Heart left ventricle (tissue), 16 donors: ENCODE results near the gene CCNQ. TPM values are rescaled to one million over a fixed set of nuclear protein-coding genes. Genes with fewer than 3 reads are reported as not detected.
A peak's percentile ranks its signal among the peaks of the same experiment; 100 is the strongest.

ENCODE experiments used
- ATAC-seq, 4 donors: fragments of 200-7000 bp; cut with Tn5 transposase; one replicate each; pipeline ENCODE4 v1.9.1; 2020 to 2022; ENCODE audit warnings: moderate library complexity in 4 of 4, mild to moderate bottlenecking in 3 of 4, moderate number of reproducible peaks in 1 of 4
- DNase-seq, 5 donors: peaks; one replicate each; pipeline ENCODE4 v3.0.0-alpha.2; 2020
- H3K27ac ChIP-seq, 12 donors: fragments of 200-600 bp; sonication (generic) in 4 of 12; one replicate each; pipeline versions ENCODE4 v1.5.0 to v1.8.0; 2016 to 2022; ENCODE audit warnings: mild to moderate bottlenecking in 2 of 12
- H3K27me3 ChIP-seq, 9 donors: fragments of 200-600 bp; sonication (generic) in 2 of 9; one replicate each; pipeline versions ENCODE4 v1.5.1 to v1.8.0; 2016 to 2022; ENCODE audit warnings: mild to moderate bottlenecking in 3 of 9
- H3K36me3 ChIP-seq, 9 donors: fragments of 200-600 bp; sonication (generic) in 2 of 9; one replicate each; pipeline versions ENCODE4 v1.5.0 to v1.8.0; 2018 to 2022; ENCODE audit warnings: mild to moderate bottlenecking in 2 of 9
- H3K4me1 ChIP-seq, 12 donors: fragments of 200-600 bp; sonication (generic) in 4 of 12; one replicate each; pipeline versions ENCODE4 v1.5.0 to v1.8.0; 2016 to 2022; ENCODE audit warnings: mild to moderate bottlenecking in 3 of 12
- H3K4me3 ChIP-seq, 12 donors: fragments of 200-600 bp; sonication (generic) in 4 of 12; one replicate each; pipeline versions ENCODE4 v1.5.0 to v1.8.0; 2017 to 2022; ENCODE audit warnings: mild to moderate bottlenecking in 9 of 12, moderate library complexity in 4 of 12
- H3K9me3 ChIP-seq, 12 donors: fragments of 200-600 bp; sonication (generic) in 4 of 12; one replicate each; pipeline versions ENCODE4 v1.5.0 to v1.8.0; 2016 to 2022; ENCODE audit warnings: mild to moderate bottlenecking in 1 of 12
- CTCF ChIP-seq, 12 donors: fragments of 200-600 bp; sonication (generic) in 4 of 12; IDR thresholded peaks; one replicate each; pipeline versions ENCODE4 v1.5.0 to v1.8.0; 2018 to 2022; ENCODE audit warnings: antibody characterized with exemption in 12 of 12, mild to moderate bottlenecking in 5 of 12
- POLR2A ChIP-seq, 2 donors: fragments of 450-650 bp; IDR thresholded peaks; one replicate each; pipeline ENCODE4 v1.6.1; 2017; ENCODE audit warnings: antibody characterized with exemption in 2 of 2, mild to moderate bottlenecking in 2 of 2, moderate library complexity in 2 of 2
- WGBS, 4 donors: extraction: QIAGEN DNeasy Blood & Tissue Kit in 2 of 4; methylation state at CpG; one replicate each; pipeline versions ENCODE4 v1.1.5 to v1.1.7; 2013 to 2018; 5-methylcytosine and 5-hydroxymethylcytosine counted together
- intact Hi-C, 10 donors: fragments of 100-400 bp; cut with DNase I; formaldehyde crosslinking; loops; one replicate each; pipeline versions ENCODE4 v1.11.1 to v1.14.2; 2022
- polyA plus RNA-seq, 2 donors: library from polyadenylated mRNA; stranded (reverse); fragments of 200-250 nt; gene quantifications; one replicate each; pipeline ENCODE4 v1.2.3, GENCODE V29; 2013
- total RNA-seq, 9 donors: library from RNA; depleted of rRNA in 2 of 9; stranded (reverse); fragments of >200 nt in 2 of 9; fragmentation: NEBNext Ultra II Directional in 3 of 9; extraction: Animal tissue kit (Norgen Biotek cat#: 25700) in 3 of 9; gene quantifications; one replicate each; pipeline versions ENCODE4 v1.1.0 to v1.2.4, GENCODE V29; 2016 to 2023
- donor health status: ischemic (EF 13 %, LVEDD 7.1; RV severe dilation, severe dysfunction).
- donor health status: healthy with polysubstance abuse.
- donor health status: DM: no; HTN: yes; CAD: no.
- donor health status: DM: no; HTN: no; CAD: no.
- donor health status: ischemic (EF 25% LVEDD 6.9; RV normal size, moderate dysfunction).
- donor health status: ischemic (EF 25% LVEDD 5.7; RV mildly dilated, moderate dysfunction).
- donor health status: healthy.
- donor health status: DM: yes; HTN: yes; CAD: no.
- donor health status: ischemic (EF 35%, LVEDD 5.7; RV mildly dilated, moderate dysfunction).
- donor health status: nonischemic (EF 11% LVEDD 7.7; RV severe dilation, severe dysfunction).
- donor health status: DM: yes; HTN: yes; CAD: no.
- donor health status: PGD.
- donor health status: ischemic (EF 29% LVEDD 5.4; RV normal size, mild dysfunction).
- donor health status: nonischemic (EF 23%, LVEDD 6.1; RV moderate dilation, normal function).

The CCNQ gene
- total and polyA plus RNA-seq, 11 donors = 16.2 to 126 (median 46.5) TPM

DNA sequence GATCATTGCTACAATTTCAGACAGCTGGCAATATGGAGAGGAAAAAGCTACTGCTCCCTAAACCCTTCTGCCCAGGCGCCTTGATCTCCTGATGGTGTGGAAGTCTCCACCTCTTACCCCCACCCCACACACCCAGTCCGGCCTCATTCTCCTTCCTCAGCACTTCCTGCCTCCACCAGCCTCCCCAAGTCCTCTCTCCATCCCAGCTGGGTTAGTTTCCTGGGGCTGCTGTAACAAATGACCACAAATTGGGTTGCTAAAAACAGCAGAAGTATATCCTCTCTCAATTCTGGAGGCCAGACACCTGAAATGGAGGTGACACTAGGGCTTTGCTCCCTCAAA lies 1.1 kb upstream of the CCNQ start:
- H3K27ac ChIP-seq = peak overlapping the region in 1 of 12 donors; percentile 84
- H3K27me3 ChIP-seq = no peaks in the 10 kb centered on the region
- WGBS, 4 donors = 10 to 38% (median 21%) methylated on average over 2 of the region's 2 CpGs
- peaks cover 0 to 4% (median 0%) of the 10 kb centered on the region in 9 donors for H3K36me3 ChIP-seq
- TF ChIP-seq POLR2A (IDR thresholded peaks at IDR 0.05) (no peak), CTCF (IDR thresholded peaks at IDR 0.05) (no peak)
- peaks cover 0 to 3% (median 0%) of the 10 kb centered on the region in 12 donors for H3K9me3 ChIP-seq
- no peak for ATAC-seq
- H3K4me1 ChIP-seq = peaks cover 0 to 24% (median 6%) of the 10 kb centered on the region in 12 donors
- DNase-seq = no peak
- intact Hi-C loops = loop anchor here in 2 of 10 donors (10.0 kb wide), 1 partner anchor 65 kb away; no protein-coding TSS in a partner anchor
- peak overlapping the region in 10 of 12 donors; percentile 60 to 87 (median 69) for H3K4me3 ChIP-seq

GRCh38 chrX:153599192-153600031 lies 473 bp upstream of the CCNQ start:
- ATAC-seq = peak; percentile 89 to 99 (median 94)
- TF ChIP-seq CTCF (IDR thresholded peaks at IDR 0.05) (peak in 1 of 12 donors; percentile 3), POLR2A (IDR thresholded peaks at IDR 0.05) (no peak)
- Histone ChIP-seq H3K36me3 (peaks cover 0 to 10% (median 0%) of the 10 kb centered on the region in 9 donors), H3K4me3 (peak overlapping the region; percentile 29 to 87 (median 68)), H3K27me3 (no peaks in the 10 kb centered on the region), H3K27ac (peak overlapping the region in 10 of 12 donors; percentile 57 to 84 (median 70)), H3K9me3 (peaks cover 0 to 3% (median 0%) of the 10 kb centered on the region in 12 donors), H3K4me1 (peaks cover 0 to 24% (median 6%) of the 10 kb centered on the region in 12 donors)
- intact Hi-C loops = loop anchor here in 2 of 10 donors (10.0 kb wide), 1 partner anchor 65 kb away; no protein-coding TSS in a partner anchor
- DNase-seq = peak; percentile 87 to 95 (median 92)
- WGBS, 4 donors = 0 to 31% (median 14%) methylated on average over 23 to 67 of the region's 79 CpGs

DNA sequence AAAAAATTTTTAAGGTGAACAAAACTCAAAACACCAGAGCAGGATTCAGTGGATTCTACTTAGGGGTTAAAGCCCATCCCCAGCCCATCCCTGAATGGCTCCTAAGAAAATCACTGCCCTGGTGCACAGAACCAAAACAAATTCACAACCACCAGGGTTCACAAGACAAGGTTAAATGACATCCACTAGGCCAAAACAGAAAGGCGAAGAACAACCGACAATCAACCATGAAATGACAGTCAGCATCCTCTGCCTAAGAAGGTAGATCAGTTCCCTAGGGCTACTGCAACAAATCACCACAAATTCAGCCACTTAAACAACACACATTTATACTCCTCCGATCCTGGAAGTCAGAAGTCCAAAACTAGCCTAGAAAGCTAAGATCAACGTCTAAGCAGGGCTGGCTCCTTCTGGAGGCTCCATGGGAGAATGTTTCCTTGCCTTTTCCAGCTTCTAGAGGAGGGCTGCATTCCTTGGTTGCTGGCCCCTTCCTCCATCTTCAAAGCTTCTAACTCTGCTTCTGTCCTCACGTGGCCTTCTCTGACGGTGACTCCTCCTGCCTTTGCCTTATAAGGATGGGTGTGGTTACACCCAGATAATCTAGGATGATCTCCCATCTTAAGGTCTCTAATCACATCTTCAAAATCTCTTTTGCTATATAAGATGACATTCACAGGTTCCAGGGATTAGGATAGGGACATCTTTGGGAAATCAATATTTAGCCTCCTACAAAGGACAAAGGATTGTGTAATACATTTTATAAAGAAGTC lies 1.8 kb downstream of the CCNQ start:
- no peak for TF ChIP-seq CTCF (IDR thresholded peaks at IDR 0.05)
- no peak for TF ChIP-seq POLR2A (IDR thresholded peaks at IDR 0.05)
- no peaks in the 10 kb centered on the region for H3K27me3 ChIP-seq
- peaks cover 0 to 25% (median 6%) of the 10 kb centered on the region in 12 donors for H3K4me1 ChIP-seq
- H3K4me3 ChIP-seq = no peak overlapping the region
- intact Hi-C loops = no loop called here
- no peak for ATAC-seq
- H3K9me3 ChIP-seq = peaks cover 0 to 3% (median 0%) of the 10 kb centered on the region in 12 donors
- DNase-seq = no peak
- WGBS, 4 donors = 86 to 94% (median 90%) methylated on average over 6 of the region's 6 CpGs
- peaks cover 0 to 25% (median 8%) of the 10 kb centered on the region in 9 donors for H3K36me3 ChIP-seq
- H3K27ac ChIP-seq = no peak overlapping the region
